ENCODE results near the gene ADCK1.

DNA sequence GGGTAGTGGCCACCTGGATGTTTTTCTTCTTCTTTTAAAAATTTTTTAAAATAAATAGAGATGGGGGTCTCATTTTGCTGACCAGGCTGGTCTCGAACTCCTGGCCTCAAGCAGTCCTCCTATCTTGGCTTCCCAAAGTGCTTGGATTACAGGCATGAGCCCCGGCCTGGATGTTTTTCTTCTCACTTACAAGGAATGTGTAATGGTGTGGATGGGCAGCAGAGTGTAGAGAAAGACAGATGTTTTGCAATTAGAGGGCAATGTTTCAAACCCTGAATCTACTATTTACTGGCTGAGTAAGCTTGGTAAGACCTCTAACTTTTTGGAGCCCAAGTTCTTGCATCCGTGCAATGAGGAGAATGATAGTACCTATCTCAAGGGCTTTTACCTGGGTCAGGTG is 48.1 kb downstream of the ADCK1 start:
- TF ChIP-seq, protein P1, sequence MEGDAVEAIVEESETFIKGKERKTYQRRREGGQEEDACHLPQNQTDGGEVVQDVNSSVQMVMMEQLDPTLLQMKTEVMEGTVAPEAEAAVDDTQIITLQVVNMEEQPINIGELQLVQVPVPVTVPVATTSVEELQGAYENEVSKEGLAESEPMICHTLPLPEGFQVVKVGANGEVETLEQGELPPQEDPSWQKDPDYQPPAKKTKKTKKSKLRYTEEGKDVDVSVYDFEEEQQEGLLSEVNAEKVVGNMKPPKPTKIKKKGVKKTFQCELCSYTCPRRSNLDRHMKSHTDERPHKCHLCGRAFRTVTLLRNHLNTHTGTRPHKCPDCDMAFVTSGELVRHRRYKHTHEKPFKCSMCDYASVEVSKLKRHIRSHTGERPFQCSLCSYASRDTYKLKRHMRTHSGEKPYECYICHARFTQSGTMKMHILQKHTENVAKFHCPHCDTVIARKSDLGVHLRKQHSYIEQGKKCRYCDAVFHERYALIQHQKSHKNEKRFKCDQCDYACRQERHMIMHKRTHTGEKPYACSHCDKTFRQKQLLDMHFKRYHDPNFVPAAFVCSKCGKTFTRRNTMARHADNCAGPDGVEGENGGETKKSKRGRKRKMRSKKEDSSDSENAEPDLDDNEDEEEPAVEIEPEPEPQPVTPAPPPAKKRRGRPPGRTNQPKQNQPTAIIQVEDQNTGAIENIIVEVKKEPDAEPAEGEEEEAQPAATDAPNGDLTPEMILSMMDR (IDR thresholded peaks at IDR 0.05) = no peak
- no peak for TF ChIP-seq POLR2A (IDR thresholded peaks at IDR 0.05)

Data from right lobe of liver (tissue), 4 donors.